B cell (primary cell): ENCODE measurements around the gene TAS1R2. TPM values are rescaled to one million over a fixed set of nuclear protein-coding genes. Genes with fewer than 3 reads are reported as not detected.

Source experiments
- ATAC-seq: fragments of 200-7000 bp; cut with Tn5 transposase; one replicate; pipeline ENCODE4 v1.10.0; 2021; ENCODE audit warnings: low read depth, mild to moderate bottlenecking, moderate number of reproducible peaks, moderate library complexity
- CTCF ChIA-PET: fragments of 350-600 bp; sonication (Branson Sonifier 250); formaldehyde crosslinking; loops from one replicate; lab custom pipeline; 2021; ENCODE audit warnings: antibody characterized with exemption, inconsistent platforms; lab: Charles Lee
- POLR2A ChIA-PET: fragments of 350-600 bp; sonication (Branson Sonifier 250); formaldehyde crosslinking; loops from one replicate; lab custom pipeline; 2021; ENCODE audit warnings: antibody characterized with exemption; lab: Charles Lee
- DNase-seq: peaks from one replicate; pipeline ENCODE4 v3.0.0; 2013
- H2AFZ ChIP-seq: 2 replicates; pipeline ENCODE4 v1.6.1; 2012; ENCODE audit warnings: mild to moderate bottlenecking, low read depth, low read length; ENCODE audit not compliant: insufficient read depth, poor library complexity, severe bottlenecking
- H3K27ac ChIP-seq, 2 donors: 1 replicate in 1 of 2; 2 replicates in 1 of 2; pipeline ENCODE4 v1.5.1; 2012 to 2013; ENCODE audit warnings: low read length in 2 of 2, mild to moderate bottlenecking in 2 of 2, moderate library complexity in 1 of 2
- H3K27me3 ChIP-seq, 4 experiments: fragments of 200-600 bp in 1 of 4; sonication (generic) in 1 of 4; replicated peaks in 1 of 4; 1 replicate in 2 of 4; 2 replicates in 2 of 4; pipeline versions ENCODE4 v1.6.1 to v1.7.0; 2013 to 2016; ENCODE audit warnings: low read length in 3 of 4, mild to moderate bottlenecking in 2 of 4, mixed read lengths in 1 of 4, moderate library complexity in 1 of 4; ENCODE audit not compliant: insufficient read depth in 4 of 4, control insufficient read depth in 3 of 4; ENCODE audit errors: control extremely low read depth in 1 of 4
- H3K36me3 ChIP-seq, 2 experiments: replicated peaks in 1 of 2; 1 replicate in 1 of 2; 2 replicates in 1 of 2; pipeline versions ENCODE4 v1.6.1 to v1.7.1; 2013; ENCODE audit warnings: low read length in 1 of 2; ENCODE audit not compliant: insufficient read depth in 2 of 2, control insufficient read depth in 1 of 2; ENCODE audit errors: control extremely low read depth in 1 of 2, extremely low read depth in 1 of 2
- H3K4me1 ChIP-seq, 2 donors: fragments of 200-600 bp in 1 of 2; sonication (generic) in 1 of 2; 1 replicate in 1 of 2; 2 replicates in 1 of 2; pipeline versions ENCODE4 v1.5.1 to v1.6.1; 2013 to 2017; ENCODE audit warnings: low read length in 2 of 2; ENCODE audit not compliant: control insufficient read depth in 2 of 2, insufficient read depth in 2 of 2
- H3K4me2 ChIP-seq: replicated peaks from 2 replicates; pipeline ENCODE3; 2012; ENCODE audit warnings: mild to moderate bottlenecking, low read depth, low read length; ENCODE audit not compliant: poor library complexity, severe bottlenecking
- H3K4me3 ChIP-seq, 5 experiments: fragments of 200-600 bp in 1 of 5; sonication (generic) in 1 of 5; 1 replicate in 3 of 5; 2 replicates in 2 of 5; pipeline versions ENCODE4 v1.5.1 to v1.7.0; 2011 to 2016; ENCODE audit warnings: low read length in 4 of 5, mild to moderate bottlenecking in 4 of 5, low read depth in 2 of 5, control low read depth in 1 of 5, moderate library complexity in 1 of 5; ENCODE audit not compliant: insufficient read depth in 1 of 5; ENCODE audit errors: control extremely low read depth in 1 of 5, extremely low read depth in 1 of 5
- H3K79me2 ChIP-seq: fragments of 200-600 bp; sonication (generic); one replicate; pipeline ENCODE4 v1.6.0; 2016; ENCODE audit warnings: low read length; ENCODE audit not compliant: control insufficient read depth, insufficient read depth
- H3K9ac ChIP-seq: fragments of 200-600 bp; sonication (generic); 2 replicates; pipeline ENCODE4 v1.6.1; 2017; ENCODE audit warnings: mild to moderate bottlenecking, low read length, moderate library complexity
- H3K9me3 ChIP-seq, 3 donors: one replicate each; pipeline versions ENCODE4 v1.6.1 to v1.7.1; 2013; ENCODE audit warnings: low read length in 2 of 3; ENCODE audit not compliant: control insufficient read depth in 2 of 3, insufficient read depth in 1 of 3; ENCODE audit errors: control extremely low read depth in 1 of 3
- H4K20me1 ChIP-seq: 2 replicates; pipeline ENCODE4 v1.6.0; 2012; ENCODE audit warnings: mild to moderate bottlenecking, low read length; ENCODE audit not compliant: insufficient read depth, control insufficient read depth, poor library complexity, severe bottlenecking
- H3K27ac Mint-ChIP-seq: one replicate; pipeline ENCODE4 v1.8.0; 2021; ENCODE audit warnings: mixed read lengths
- H3K27me3 Mint-ChIP-seq: one replicate; pipeline ENCODE4 v1.8.0; 2021; ENCODE audit warnings: mixed read lengths
- H3K4me1 Mint-ChIP-seq: one replicate; pipeline ENCODE4 v1.8.0; 2021; ENCODE audit warnings: mixed read lengths
- H3K4me3 Mint-ChIP-seq: one replicate; pipeline ENCODE4 v1.8.0; 2021; ENCODE audit warnings: mixed read lengths
- H3K9me3 Mint-ChIP-seq: one replicate; pipeline ENCODE4 v1.8.0; 2022; ENCODE audit warnings: mixed read lengths; ENCODE audit not compliant: insufficient read depth
- CTCF ChIP-seq: fragments of 200-600 bp; IDR thresholded peaks from one replicate; pipeline ENCODE4 v1.8.0; 2022; ENCODE audit warnings: antibody characterized with exemption, mild to moderate bottlenecking
- EZH2 ChIP-seq: IDR thresholded peaks from 2 replicates; pipeline ENCODE4 v1.6.1; 2012; ENCODE audit warnings: borderline replicate concordance, low read depth, mild to moderate bottlenecking, moderate library complexity, low read length; ENCODE audit not compliant: insufficient read depth, poor library complexity, severe bottlenecking
- WGBS: methylation state at CpG from one replicate; pipeline ENCODE4 v1.1.5; 2013; ENCODE audit warnings: missing lambda C conversion rate; ENCODE audit not compliant: insufficient coverage; 5-methylcytosine and 5-hydroxymethylcytosine counted together
- intact Hi-C: fragments of 100-400 bp; cut with micrococcal nuclease; formaldehyde crosslinking; loops from one replicate; pipeline ENCODE4 v1.10.0; 2022
- polyA plus RNA-seq: library from polyadenylated mRNA; depleted of rRNA; stranded (reverse); fragments of >200 nt; gene quantifications from 2 replicates; pipeline ENCODE4 v1.2.3, GENCODE V29; 2012
- total RNA-seq, 2 donors: library from RNA; stranded (reverse); fragments of 120-200 nt in 1 of 2; gene quantifications; 1 replicate in 1 of 2; 2 replicates in 1 of 2; pipeline versions ENCODE4 v1.2.3 to v1.2.4, GENCODE V29; 2013 to 2022

The TAS1R2 gene
- total and polyA plus RNA-seq, 2 donors (not counting 1 experiment from before 2014, with no cell fraction given) = not detected

- ChIA-PET CTCF (no interaction called here), POLR2A (no interaction called here)
- peaks cover 3% of the 10 kb centered on the region for H3K27me3 Mint-ChIP-seq
- peaks cover 2% of the 10 kb centered on the region for H3K9me3 Mint-ChIP-seq
- Histone ChIP-seq H3K4me3 (no peak overlapping the region), H3K79me2 (no peaks in the 10 kb centered on the region), H3K9me3 (peaks cover 0 to 46% (median 0%) of the 10 kb centered on the region in 3 donors), H2AFZ (no peak overlapping the region), H3K27me3 (peaks cover 0 to 10% (median 1%) of the 10 kb centered on the region in 4 experiments), H3K4me2 (no peak overlapping the region), H3K4me1 (no peaks in the 10 kb centered on the region), H3K9ac (no peak overlapping the region), H3K36me3 (no peaks in the 10 kb centered on the region), H3K27ac (no peak overlapping the region), H4K20me1 (no peaks in the 10 kb centered on the region)
- H3K4me1 Mint-ChIP-seq = no peaks in the 10 kb centered on the region
- TF ChIP-seq CTCF = no peak
- no peak for TF ChIP-seq EZH2
- WGBS = 93% methylated on average over 2 of the region's 2 CpGs
- DNase-seq (no peak), ATAC-seq (no peak)
- H3K4me3 Mint-ChIP-seq = no peak overlapping the region
- intact Hi-C loops = no loop called here
- no peak overlapping the region for H3K27ac Mint-ChIP-seq
Observed at GRCh38 chr1:18831656-18832055, 27.8 kb downstream of the TAS1R2 start.

GRCh38 chr1:18830596-18830995 lies 28.9 kb downstream of the TAS1R2 start:
- H3K27ac Mint-ChIP-seq = no peak overlapping the region
- CTCF ChIA-PET = no interaction called here
- TF ChIP-seq CTCF (no peak), EZH2 (no peak)
- H3K27ac ChIP-seq = no peak overlapping the region
- H4K20me1 ChIP-seq = no peaks in the 10 kb centered on the region
- H3K4me3 Mint-ChIP-seq = no peak overlapping the region
- DNase-seq (no peak), ATAC-seq (no peak)
- H3K9me3 ChIP-seq = peaks cover 0 to 46% (median 0%) of the 10 kb centered on the region in 3 donors
- H3K79me2 ChIP-seq = no peaks in the 10 kb centered on the region
- peaks cover 2% of the 10 kb centered on the region for H3K9me3 Mint-ChIP-seq
- peaks cover 0 to 6% (median 1%) of the 10 kb centered on the region in 4 experiments for H3K27me3 ChIP-seq
- H3K4me1 Mint-ChIP-seq = no peaks in the 10 kb centered on the region
- no peak overlapping the region for H3K9ac ChIP-seq
- no peak overlapping the region for H2AFZ ChIP-seq
- no peaks in the 10 kb centered on the region for H3K36me3 ChIP-seq
- no peaks in the 10 kb centered on the region for H3K4me1 ChIP-seq
- peaks cover 8% of the 10 kb centered on the region for H3K27me3 Mint-ChIP-seq
- H3K4me2 ChIP-seq = no peak overlapping the region
- H3K4me3 ChIP-seq = no peak overlapping the region
- POLR2A ChIA-PET = no interaction called here
- intact Hi-C loops = no loop called here
- 85% methylated on average over 9 of the region's 12 CpGs for WGBS
